ENCODE data around the gene FBXW10.
"Not testable (repeated sequence)": the region's sequence is repeated elsewhere in the genome, so short reads cannot be mapped to it uniquely, and the experiment has no call there.

DNA sequence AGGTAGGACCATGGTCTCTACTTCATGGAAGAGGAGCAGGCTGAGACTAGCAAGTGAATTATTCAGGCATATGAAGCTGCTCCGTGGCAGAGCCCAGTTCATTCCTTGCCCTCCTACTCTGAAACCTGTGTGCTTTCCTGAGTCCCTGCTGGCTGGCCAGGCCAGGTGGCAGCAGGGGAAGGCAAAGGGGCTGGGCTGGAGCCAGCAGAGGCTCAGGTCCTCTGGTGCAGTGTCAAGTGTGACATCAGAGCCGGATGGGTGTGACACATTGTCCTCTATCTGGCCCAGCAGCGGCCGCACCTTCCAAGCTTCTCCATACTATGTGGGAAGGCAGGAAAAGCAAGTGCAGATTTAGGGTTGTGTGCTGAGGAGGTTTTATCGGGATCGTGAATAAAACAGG lies 2.6 kb upstream of the FBXW10 start:
- TF ChIP-seq, protein P1, sequence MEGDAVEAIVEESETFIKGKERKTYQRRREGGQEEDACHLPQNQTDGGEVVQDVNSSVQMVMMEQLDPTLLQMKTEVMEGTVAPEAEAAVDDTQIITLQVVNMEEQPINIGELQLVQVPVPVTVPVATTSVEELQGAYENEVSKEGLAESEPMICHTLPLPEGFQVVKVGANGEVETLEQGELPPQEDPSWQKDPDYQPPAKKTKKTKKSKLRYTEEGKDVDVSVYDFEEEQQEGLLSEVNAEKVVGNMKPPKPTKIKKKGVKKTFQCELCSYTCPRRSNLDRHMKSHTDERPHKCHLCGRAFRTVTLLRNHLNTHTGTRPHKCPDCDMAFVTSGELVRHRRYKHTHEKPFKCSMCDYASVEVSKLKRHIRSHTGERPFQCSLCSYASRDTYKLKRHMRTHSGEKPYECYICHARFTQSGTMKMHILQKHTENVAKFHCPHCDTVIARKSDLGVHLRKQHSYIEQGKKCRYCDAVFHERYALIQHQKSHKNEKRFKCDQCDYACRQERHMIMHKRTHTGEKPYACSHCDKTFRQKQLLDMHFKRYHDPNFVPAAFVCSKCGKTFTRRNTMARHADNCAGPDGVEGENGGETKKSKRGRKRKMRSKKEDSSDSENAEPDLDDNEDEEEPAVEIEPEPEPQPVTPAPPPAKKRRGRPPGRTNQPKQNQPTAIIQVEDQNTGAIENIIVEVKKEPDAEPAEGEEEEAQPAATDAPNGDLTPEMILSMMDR (IDR thresholded peaks at IDR 0.05), result not testable (repeated sequence)
- TF ChIP-seq POLR2A (IDR thresholded peaks at IDR 0.05), result not testable (repeated sequence)

Measured in heart left ventricle (tissue), 13 donors.